K562 (cell line): ENCODE results near the gene FBXL13. TPM values are rescaled to one million over a fixed set of nuclear protein-coding genes. Genes with fewer than 3 reads are reported as not detected.
A peak's percentile ranks its signal among the peaks of the same experiment; 100 is the strongest.

Experiments used
- CCAR2 ChIP-seq: fragments of 200-400 bp; formaldehyde crosslinking; IDR thresholded peaks from 2 replicates; pipeline ENCODE4 v1.6.1; 2017; ENCODE audit warnings: mild to moderate bottlenecking, low read depth, low read length
- CREM ChIP-seq: IDR thresholded peaks from 2 replicates; pipeline ENCODE4 v1.6.1; 2014; ENCODE audit warnings: antibody characterized with exemption, low read depth
- CXXC5 ChIP-seq: fragments of 250-450 bp; sonication (Bioruptor Pico); IDR thresholded peaks from 2 replicates; pipeline ENCODE4 v1.8.0; 2022; ENCODE audit warnings: inconsistent platforms, mild to moderate bottlenecking, moderate library complexity
- E2F1 ChIP-seq: sonication (generic); formaldehyde crosslinking; IDR thresholded peaks from 2 replicates; pipeline ENCODE4 v1.8.1; 2023; ENCODE audit warnings: mild to moderate bottlenecking, missing genetic modification reagents, moderate library complexity
- EP300 ChIP-seq: IDR thresholded peaks from 2 replicates; pipeline ENCODE4 v1.6.1; 2012; ENCODE audit warnings: low read length, improper control_type of control experiment
- EWSR1 ChIP-seq: fragments of 450-650 bp; IDR thresholded peaks from 2 replicates; pipeline ENCODE4 v1.6.1; 2018; ENCODE audit warnings: borderline replicate concordance, mild to moderate bottlenecking, low read depth, moderate library complexity; ENCODE audit not compliant: partially characterized antibody
- FOXM1 ChIP-seq, 2 experiments: fragments of 450-650 bp in 1 of 2; sonication (generic) in 1 of 2; formaldehyde crosslinking in 1 of 2; IDR thresholded peaks; 2 replicates each; pipeline versions ENCODE4 v1.6.1 to v1.9.0; 2017 to 2022; ENCODE audit warnings: low read depth in 2 of 2, mild to moderate bottlenecking in 2 of 2, missing genetic modification reagents in 1 of 2, moderate library complexity in 1 of 2
- HDAC2 ChIP-seq: fragments of 450-650 bp; IDR thresholded peaks from 2 replicates; pipeline ENCODE4 v1.6.1; 2016; ENCODE audit warnings: mild to moderate bottlenecking
- KDM2B ChIP-seq: fragments of 250-450 bp; sonication (Bioruptor Pico); IDR thresholded peaks from 2 replicates; pipeline ENCODE4 v1.8.0; 2021; ENCODE audit warnings: mild to moderate bottlenecking, moderate library complexity
- KLF6 ChIP-seq: fragments of 250-450 bp; sonication (Bioruptor Pico); IDR thresholded peaks from 2 replicates; pipeline ENCODE4 v1.4.0; 2020; ENCODE audit warnings: mild to moderate bottlenecking, moderate library complexity, borderline replicate concordance
- MCM2 ChIP-seq: fragments of 450-650 bp; IDR thresholded peaks from 2 replicates; pipeline ENCODE4 v1.6.1; 2017; ENCODE audit warnings: low read depth, mild to moderate bottlenecking
- MCM5 ChIP-seq: fragments of 450-650 bp; IDR thresholded peaks from 2 replicates; pipeline ENCODE4 v1.6.1; 2016; ENCODE audit warnings: low read depth
- MYC ChIP-seq, 2 experiments: fragments of 250-450 bp in 1 of 2; sonication (Bioruptor Pico) in 1 of 2; IDR thresholded peaks; 2 replicates each; pipeline versions ENCODE4 v1.5.1 to v1.6.1; 2012 to 2021; ENCODE audit warnings: low read depth in 2 of 2, borderline replicate concordance in 1 of 2, improper control_type of control experiment in 1 of 2, low read length in 1 of 2, mild to moderate bottlenecking in 1 of 2, moderate library complexity in 1 of 2
- NFIX ChIP-seq: fragments of 250-450 bp; sonication (Bioruptor Pico); IDR thresholded peaks from 2 replicates; pipeline ENCODE4 v1.4.0; 2020; ENCODE audit warnings: low read depth, mild to moderate bottlenecking, moderate library complexity
- POLR2AphosphoS5 ChIP-seq: IDR thresholded peaks from 2 replicates; pipeline ENCODE4 v1.6.1; 2011; ENCODE audit warnings: mild to moderate bottlenecking, low read depth, low read length, moderate library complexity; ENCODE audit not compliant: control insufficient read depth, insufficient read depth
- RNF2 ChIP-seq: sonication (generic); IDR thresholded peaks from 2 replicates; pipeline ENCODE4 v1.6.1; 2016
- SNAPC5 ChIP-seq: fragments of 250-450 bp; sonication (Bioruptor Pico); IDR thresholded peaks from 2 replicates; pipeline ENCODE4 v1.8.0; 2021; ENCODE audit warnings: moderate library complexity, mild to moderate bottlenecking, inconsistent platforms
- SPI1 ChIP-seq: IDR thresholded peaks from 2 replicates; pipeline ENCODE4 v1.6.1; 2011; ENCODE audit warnings: low read depth, low read length, control low read depth, borderline replicate concordance
- YY1 ChIP-seq, 3 experiments: IDR thresholded peaks; 2 replicates each; pipeline ENCODE4 v1.6.1; 2011; ENCODE audit warnings: low read length in 2 of 3, mild to moderate bottlenecking in 2 of 3, moderate library complexity in 2 of 3, borderline replicate concordance in 1 of 3, control low read depth in 1 of 3, low read depth in 1 of 3; ENCODE audit not compliant: insufficient read depth in 3 of 3, insufficient replicate concordance in 2 of 3, control insufficient read depth in 1 of 3, insufficient read length in 1 of 3; ENCODE audit errors: extremely low read depth in 1 of 3
- ZBTB7A ChIP-seq: IDR thresholded peaks from 2 replicates; pipeline ENCODE4 v1.6.1; 2011; ENCODE audit warnings: low read depth, mild to moderate bottlenecking, low read length, moderate library complexity, borderline replicate concordance; ENCODE audit not compliant: control insufficient read depth
- ZNF232 ChIP-seq: sonication (generic); formaldehyde crosslinking; IDR thresholded peaks from 2 replicates; pipeline ENCODE4 v1.8.0; 2022; ENCODE audit warnings: mild to moderate bottlenecking, missing genetic modification reagents
- ZNF584 ChIP-seq: fragments of 200-800 bp; sonication (Bioruptor generic); IDR thresholded peaks from 2 replicates; pipeline ENCODE4 v1.6.1; 2016; ENCODE audit warnings: low read depth, mild to moderate bottlenecking, missing genetic modification characterization, missing compliant biosample characterization
- polyA plus RNA-seq, 8 experiments: library from polyadenylated mRNA; depleted of rRNA in 4 of 8; stranded (reverse) in 5 of 8; unstranded in 3 of 8; fragments of >200 nt; fragmentation: Nextera tagmentation in 2 of 8; fragmentation: Illumina TruSeq in 1 of 8; extraction: Ambion mirVana in 2 of 8; extraction: Trizol in 1 of 8; gene quantifications; 2 replicates each; pipeline versions ENCODE4 v1.2.1 to v1.2.3, GENCODE V29; 2011 to 2014; ENCODE audit warnings: inconsistent platforms in 1 of 8, missing spikeins in 1 of 8
- total RNA-seq, 7 experiments: library from RNA; depleted of rRNA in 6 of 7; stranded (reverse); fragments of >200 nt in 6 of 7; fragmentation: Illumina TruSeq in 2 of 7; extraction: Trizol in 2 of 7; gene quantifications; 2 replicates each; pipeline versions ENCODE4 v1.2.1 to v1.2.3, GENCODE V29; 2011 to 2021; ENCODE audit warnings: low replicate concordance in 1 of 7

The FBXL13 gene
- total and polyA plus RNA-seq, 9 of the 15 experiments (the other 6 are each of a cell fraction or from before 2014, with no cell fraction given), result 16.3 to 55.0 (median 25.4) TPM

GRCh38 chr7:103025341-103025740 is 49.3 kb downstream of the FBXL13 start (continued):
- TF ChIP-seq FOXM1 (IDR thresholded peaks at IDR 0.05; ENCODE audit: low read depth) (peak; percentile 85; the same call in 1 of the 2 replicates), FOXM1 (CRISPR knock-in tag; IDR thresholded peaks at IDR 0.05; ENCODE audit: low read depth) (no peak), SPI1 (peak; percentile 100), EWSR1 (no peak), YY1 (IDR thresholded peaks at IDR 0.05; ENCODE audit: borderline replicate concordance in 1 of 3, control insufficient read depth in 1 of 3, extremely low read depth in 1 of 3, insufficient read depth in 3 of 3, insufficient read length in 1 of 3, insufficient replicate concordance in 2 of 3, low read depth in 1 of 3, low read length in 2 of 3) (peak; percentile 16 to 94 (median 59)), NFIX (CRISPR knock-in tag) (0 out of 2 replicates have a peak, but pooled peaks have one; percentile 34), E2F1 (CRISPR knock-in tag) (no peak), ZNF584 (peak; percentile 72; the same call in 1 of the 2 replicates), MYC (IDR thresholded peaks at IDR 0.05; ENCODE audit: low read depth, low read length) (peak; percentile 38; the same call in 1 of the 2 replicates), MYC (CRISPR knock-in tag; IDR thresholded peaks at IDR 0.05; ENCODE audit: borderline replicate concordance, low read depth) (no peak), HDAC2 (peak; percentile 68; the same call in 1 of the 2 replicates), POLR2AphosphoS5 (peak; percentile 60; the same call in 1 of the 2 replicates), CXXC5 (CRISPR knock-in tag) (peak; percentile 53; the same call in 1 of the 2 replicates), CCAR2 (no peak), KLF6 (CRISPR knock-in tag) (peak; percentile 9; the same call in 1 of the 2 replicates), EP300 (peak; percentile 85), ZBTB7A (no peak), KDM2B (no peak), RNF2 (peak; percentile 50; the same call in 1 of the 2 replicates), MCM2 (no peak), ZNF232 (CRISPR knock-in tag) (no peak), SNAPC5 (CRISPR knock-in tag) (no peak), CREM (peak; percentile 73), MCM5 (no peak)
